ENCODE data around the gene SAC3D1.
"Not testable (repeated sequence)": the region's sequence is repeated elsewhere in the genome, so short reads cannot be mapped to it uniquely, and the experiment has no call there.

Gene SAC3D1

DNA sequence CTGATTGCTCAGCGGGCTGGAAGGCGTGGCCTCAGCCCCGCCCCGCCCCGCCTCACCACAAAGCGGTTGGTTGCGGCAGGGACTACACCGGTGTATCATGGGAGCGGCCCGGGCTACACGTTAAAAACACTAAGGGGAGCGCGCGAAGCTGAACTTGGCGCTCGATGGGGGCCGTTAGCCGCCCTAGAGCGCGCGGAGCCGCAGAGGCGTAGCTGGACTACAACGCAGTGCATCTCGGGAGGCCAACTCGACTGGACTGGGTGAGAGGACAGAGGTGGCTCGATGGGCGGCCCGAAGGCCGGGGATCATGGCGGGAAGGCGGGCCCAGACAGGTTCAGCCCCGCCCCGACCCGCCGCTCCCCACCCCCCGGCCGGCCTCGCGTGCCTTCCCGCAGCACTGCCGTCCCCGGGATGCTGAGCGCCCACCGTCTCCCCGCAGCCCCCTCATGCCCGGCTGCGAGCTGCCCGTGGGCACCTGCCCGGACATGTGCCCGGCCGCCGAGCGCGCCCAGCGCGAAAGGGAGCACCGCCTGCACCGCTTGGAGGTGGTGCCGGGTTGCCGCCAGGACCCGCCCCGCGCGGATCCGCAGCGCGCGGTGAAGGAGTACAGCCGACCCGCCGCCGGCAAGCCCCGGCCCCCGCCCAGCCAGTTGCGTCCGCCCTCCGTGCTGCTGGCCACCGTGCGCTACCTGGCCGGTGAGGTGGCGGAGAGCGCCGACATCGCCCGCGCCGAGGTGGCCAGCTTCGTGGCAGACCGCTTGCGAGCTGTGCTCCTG is at the start of gene SAC3D1:
SAC3D1 (plus strand) TSS at position 364 of the 776 bp plus-strand sequence; CDS start at position 447, 83 bp downstream.
- peak; percentile 98 for DNase-seq

DNA sequence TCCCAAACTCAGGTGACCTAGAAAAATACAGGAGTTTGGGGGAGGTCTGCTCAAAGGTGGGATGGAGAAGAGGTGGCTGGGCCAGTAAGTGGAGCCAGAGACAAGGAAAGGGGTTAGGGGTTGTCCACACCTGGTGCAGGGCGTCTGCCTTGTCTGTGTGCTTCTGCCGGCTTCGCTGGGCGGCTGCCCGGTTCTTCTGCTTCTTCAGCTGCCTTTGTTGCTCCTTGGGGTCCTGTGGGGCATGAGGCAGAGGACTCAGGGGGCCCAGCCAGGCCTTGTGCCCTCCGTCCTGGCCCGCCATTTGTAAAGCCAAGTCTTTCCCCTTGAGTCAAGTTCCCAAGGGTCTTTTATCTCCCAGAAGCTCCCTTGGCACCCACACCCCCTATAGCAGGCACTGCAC is 46.7 kb upstream of the SAC3D1 start:
- DNase-seq = no peak

DNA sequence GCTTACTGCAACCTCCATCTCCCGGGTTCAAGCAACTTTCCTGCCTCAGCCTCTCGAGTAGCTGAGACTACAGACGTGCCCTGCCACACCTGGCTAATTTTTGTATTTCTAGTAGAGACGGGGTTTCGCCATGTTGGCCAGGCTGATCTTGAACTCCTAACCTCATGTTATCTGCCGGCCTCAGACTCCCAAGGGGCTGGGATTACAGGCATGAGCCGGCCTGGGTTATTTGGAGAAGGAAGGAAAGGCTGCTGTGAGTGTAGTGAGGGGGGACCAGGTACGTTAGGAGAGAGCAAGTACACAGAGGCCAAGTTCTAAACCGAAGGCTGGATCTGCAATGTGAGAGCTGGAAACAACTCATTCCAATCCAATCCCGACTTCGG is 44.7 kb upstream of the SAC3D1 start:
- no peak for DNase-seq

DNA sequence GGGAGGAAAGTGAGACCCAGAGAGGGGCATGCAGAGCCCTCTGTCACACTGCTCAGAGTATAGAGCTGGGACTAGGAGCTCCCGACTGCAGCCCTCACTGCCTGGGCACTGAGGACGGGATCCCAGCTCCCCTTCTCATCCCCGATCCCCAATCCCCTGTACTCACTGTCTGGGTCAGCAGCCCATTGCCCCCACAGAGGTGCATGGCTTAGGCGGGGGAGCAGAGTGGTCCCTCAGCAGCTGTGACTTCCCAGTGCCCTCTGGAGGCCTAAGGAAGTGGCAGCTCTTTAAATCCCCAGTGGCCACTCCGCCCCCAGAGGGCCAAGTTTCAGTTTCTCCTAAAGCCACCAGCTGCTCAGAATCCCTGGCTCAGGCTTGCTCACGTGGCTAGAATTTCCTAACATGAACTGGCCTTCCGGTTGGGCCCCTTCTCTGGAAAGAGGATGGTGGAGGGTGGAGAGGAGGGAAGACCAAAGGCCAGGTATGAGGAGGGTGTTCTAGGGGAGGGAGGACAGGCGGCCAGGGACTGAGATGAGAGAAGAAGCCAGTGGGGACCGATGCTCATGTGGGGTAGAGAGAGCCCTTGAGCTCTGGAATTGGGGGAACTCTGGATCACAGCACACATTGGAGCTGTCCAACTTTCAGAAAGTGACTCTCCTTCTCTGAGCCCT is 44.2 kb upstream of the SAC3D1 start, which contains the start of gene BATF2:
BATF2 (minus strand) TSS at position 262 of the 671 bp plus-strand sequence; CDS start at position 205, 57 bp downstream.
- peak; percentile 93 for DNase-seq

DNA sequence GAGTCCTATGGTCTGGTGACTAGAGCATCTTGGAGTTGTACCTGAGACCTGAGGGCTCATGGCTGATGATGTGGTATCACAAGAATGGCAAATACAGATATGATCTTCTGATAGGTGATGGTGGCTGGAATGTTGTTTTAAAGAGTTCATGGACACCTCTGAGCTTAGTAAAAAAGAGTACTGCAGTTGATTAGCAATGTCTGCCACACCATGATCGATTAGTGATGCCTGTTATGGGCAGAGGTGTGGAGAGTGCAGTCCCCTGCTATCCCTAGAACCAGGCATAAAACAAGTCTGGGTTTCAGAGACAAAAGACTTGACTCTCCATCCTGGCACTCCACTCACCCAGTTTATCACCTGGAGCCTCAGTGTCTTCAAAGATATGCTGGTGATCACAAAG is 42.9 kb upstream of the SAC3D1 start:
- DNase-seq = no peak

DNA sequence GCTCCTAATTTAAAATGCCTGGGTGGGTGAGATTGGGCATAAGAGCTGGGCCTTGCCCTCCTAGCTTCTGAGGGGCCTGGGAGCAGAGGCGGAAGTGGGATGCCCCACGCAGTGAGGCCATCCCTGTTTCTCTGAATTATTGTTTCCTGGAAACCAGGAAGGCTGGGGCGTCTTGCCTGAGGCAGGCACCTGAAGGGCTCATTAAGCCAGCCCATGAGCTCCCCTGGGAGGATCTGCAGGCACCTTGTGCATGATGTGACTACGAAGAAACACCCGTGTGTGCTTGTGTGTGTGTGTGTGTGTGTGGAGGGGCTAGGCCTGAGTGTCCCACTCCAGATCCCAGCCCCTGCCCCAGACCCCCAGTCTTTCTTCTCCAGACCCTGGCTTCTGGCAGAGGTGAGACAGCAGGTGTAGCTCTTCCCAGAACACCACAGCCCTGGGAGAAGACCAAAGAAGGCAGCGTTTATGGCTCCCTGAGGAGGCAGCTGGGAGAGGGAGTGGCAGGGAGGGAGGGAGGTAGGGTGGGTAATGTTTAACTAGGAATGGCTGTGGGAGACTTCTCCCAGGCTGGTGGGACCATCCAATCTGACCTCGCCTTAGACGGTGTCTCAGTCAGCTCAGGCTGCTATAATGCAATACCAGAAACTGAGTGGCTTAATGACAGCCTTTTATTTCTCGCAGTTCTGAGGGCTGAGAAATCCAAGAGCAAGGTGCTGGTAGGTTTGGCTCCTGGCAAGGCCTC is 42.1 kb upstream of the SAC3D1 start:
- DNase-seq = no peak

DNA sequence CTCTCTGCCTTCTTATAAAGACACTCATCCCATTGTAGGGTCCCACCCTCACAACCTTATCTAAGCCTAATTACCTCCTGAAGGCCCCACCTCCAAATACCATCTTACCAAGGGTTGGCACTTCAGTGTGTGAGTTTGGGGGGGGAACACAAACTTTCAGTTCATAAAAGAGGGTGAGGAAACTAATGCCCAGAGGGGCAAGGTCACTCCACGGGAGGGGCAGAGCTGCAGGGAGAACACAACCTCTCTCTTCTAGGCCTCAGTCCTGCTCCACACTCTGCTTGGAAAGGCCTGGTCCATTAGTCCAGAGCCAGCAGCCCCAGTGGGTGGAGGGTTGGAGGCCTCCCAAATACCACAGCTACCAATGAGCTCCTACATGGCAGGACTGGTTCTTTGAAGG is 41.5 kb upstream of the SAC3D1 start:
- DNase-seq = no peak

DNA sequence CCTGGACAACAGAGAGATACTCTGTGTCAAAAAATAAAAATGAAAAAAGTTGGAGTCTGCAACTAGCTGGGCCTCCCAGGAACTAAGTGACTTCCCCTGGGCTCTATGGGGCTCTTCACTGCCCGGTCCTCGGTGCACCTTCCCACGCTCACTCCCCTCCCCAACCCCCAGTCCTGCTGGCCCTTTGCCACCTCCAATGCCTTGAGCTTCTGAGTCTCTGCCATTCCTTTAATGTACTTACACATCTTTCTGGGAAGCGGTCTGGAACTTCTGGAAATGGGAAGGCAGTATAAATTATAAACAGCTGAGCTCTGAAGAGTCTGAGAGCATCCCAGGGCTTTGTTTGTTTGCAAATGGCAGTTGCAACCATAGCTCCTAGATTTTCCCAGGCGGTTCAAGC is 38.3 kb upstream of the SAC3D1 start:
- no peak for DNase-seq

DNA sequence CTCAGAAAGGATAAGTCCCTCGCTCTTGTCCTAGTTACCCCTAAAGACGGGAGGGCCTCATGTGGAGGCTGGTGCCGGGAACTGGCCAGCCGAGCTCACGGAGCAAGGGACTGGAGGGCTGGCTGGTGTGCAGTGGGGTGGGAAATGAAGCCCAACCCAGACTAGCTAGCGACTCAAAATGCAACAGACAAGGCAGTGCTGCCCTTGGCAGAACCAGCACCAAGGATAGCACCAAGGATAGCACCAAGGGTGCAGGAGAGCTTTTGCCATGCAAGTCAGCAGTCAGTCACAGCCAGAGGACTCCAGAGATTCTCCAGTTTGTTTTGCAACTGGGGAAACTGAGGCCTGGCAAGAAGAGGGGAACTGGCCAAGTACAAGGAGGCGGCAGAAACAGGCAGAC is 37.7 kb upstream of the SAC3D1 start:
- no peak for DNase-seq

DNA sequence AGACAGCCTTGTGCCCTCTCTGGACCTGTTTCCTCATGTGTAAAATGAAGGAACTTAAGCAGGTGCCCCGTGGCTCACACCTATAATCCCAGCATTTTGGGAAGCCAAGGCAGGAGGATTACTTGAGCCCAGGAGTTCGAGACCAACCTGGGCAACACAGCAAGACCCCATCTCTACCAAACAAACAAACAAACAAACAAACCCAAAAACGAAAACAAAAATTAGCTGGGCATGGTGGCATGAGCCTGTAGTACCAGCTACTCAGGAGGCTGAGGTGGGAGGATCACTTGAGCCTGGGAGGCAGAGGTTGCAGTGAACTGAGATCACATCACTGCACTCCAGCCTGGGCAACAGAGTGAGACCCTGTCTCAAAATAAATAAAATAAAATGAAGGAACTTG is 37.0 kb upstream of the SAC3D1 start:
- not testable (repeated sequence) for DNase-seq

DNA sequence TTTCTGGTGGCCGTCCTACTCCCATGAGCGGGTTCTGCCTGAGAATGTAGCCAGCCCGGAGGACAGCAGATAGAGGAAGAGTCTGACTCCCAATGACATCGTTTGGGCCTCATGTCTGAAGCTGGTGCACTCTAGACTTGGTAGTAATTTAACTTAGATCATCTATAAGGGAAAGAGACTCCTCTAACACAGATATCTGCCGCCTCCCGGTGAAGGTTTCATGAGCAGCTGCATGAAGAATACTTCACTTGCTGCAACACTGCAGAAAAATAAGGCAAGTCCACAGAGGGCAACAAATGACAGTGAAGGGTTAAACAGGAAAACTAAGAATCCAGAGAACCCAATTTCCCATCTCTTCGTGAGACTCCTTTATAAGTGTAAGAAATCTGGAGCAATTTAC is 33.0 kb upstream of the SAC3D1 start:
- DNase-seq = no peak

DNA sequence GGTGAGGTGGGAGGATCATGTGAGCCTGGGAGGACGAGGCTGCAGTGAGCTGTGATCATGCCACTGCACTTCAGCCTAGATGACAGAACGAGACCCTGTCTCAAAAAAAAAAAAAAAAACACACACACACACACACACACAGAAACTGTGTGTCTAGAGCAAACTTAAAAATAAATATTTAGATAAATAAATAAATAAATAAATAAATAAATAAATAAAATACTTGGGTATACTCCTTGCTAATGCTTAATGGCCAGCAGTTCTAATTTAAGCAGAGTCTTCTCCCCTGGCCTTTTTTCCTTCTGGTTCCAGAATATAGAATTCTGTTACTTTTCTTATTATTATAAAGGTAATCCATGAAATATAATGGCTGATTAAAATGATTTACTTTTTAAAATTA is 32.1 kb upstream of the SAC3D1 start:
- DNase-seq = no peak

DNA sequence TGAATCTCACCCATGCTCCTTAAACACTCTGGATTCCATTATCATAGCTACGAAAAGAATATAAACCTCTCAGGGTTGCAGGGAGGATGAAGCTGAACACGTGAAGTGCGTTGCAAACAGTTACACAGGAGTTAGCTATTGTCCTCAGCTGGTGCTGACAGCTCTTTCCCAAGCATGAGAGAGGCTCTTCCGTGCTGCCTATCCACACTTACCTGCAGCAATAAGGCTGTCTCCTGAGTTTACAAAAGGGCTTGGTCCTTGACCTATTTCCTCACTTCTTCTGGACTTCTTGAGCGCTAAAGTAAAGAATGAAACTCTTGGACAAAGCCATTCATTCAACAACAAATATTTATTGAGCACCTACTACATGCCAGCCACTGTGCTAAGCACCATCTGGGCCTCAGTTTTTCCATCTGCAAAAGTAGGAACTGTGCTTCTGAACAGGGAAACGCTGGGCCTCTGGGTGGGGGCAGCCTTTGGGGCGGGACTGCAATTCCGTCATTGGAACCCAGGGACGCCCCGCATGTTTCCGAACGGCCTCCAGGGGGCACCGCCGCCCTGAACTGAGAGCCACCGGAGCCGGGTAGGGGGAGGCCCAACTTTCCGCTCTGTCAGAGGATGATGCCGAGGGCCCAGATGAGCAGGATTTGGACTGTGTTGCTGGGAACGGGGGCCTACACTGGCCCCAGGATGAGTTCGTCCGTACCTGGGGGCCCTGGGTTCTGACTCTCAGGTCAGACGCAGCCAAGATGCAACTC is 27.7 kb upstream of the SAC3D1 start:
- peak; percentile 90 for DNase-seq

DNA sequence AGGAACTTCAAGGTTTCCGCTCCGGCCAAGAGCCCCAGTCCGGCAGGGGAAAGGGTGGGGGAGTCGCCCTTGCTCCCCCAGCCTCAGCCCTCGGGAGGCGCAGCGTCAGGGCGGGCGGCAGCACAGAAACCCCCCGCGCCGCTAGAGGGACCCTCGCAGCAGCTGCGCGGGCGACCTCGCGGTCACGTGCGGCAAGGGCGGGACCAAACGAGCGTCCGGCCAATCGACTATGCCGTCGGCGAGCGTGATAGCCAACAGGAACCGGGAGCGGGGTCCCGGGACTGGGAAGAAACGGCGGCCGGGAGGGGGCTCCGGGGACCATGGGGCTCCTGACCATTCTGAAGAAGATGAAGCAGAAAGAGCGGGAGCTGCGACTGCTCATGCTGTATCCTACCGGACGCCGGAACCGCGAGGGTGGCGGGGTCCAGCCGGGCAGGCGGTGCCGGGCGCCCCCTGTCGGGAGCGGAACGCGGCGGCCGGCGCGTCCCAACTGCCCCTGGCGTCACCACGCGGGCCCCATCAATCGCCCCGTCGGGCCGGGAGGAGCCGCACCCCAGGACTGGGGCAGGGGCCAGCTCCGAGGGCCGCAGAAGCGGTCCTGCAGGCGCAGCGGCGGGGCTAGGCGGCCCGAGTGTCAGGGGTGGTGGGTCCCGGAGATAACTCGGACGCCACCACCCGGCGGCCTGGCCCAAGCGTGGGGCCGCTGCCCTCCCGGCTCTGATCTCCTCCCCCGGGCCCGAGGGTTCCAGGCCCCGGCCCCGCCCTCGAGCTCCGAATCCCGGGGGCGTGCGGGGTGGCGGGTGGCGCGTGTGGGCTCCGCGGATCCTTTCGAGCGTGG is 26.9 kb upstream of the SAC3D1 start, which contains the start of gene ARL2:
ARL2 (plus strand) TSS at position 273 of the 838 bp plus-strand sequence; CDS start at position 321, 48 bp downstream.
- DNase-seq = peak; percentile 92

DNA sequence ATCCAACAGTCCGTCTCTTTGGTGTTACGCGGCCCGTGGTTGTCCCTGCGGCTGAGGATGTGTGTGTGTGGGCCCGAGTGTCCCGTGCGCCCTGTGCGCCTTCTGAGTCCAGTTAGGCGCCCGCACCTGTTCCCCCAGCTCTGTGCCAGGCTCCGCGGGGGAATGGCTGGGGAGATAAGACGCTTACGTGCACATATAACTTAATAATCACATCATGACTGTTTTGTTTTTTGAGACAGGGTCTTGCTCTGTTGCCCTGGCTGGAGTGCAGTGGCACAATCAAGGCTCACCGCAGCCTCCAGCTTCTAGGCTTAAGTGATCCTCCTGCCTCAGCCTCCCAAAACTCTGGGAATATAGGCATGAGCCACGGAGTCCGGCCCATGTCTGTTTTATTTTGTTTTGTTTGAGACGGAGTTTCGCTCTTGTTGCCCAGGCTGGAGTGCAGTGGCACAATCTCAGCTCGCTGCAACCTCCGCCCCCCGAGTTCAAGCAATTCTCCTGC is 26.2 kb upstream of the SAC3D1 start:
- DNase-seq = no peak

DNA sequence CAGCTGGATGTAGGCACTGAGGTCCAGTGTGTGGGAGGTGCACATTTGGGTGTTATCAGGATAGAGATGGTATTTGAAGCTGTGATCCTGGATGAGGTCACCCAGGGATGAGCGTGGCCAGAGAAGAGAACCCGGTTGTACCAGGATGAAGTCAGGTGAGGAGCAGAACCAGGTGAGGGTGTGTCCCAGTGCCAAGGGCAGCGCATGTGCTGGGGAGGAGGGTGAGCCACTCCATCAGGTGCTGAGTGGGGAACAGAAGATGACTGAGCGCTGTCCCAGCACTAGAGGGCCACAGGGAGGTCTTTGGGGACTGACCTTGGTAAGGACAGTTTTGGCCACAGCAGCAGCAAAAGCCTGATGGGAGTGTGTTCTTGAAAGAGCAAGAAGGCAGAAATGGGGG is 24.3 kb upstream of the SAC3D1 start:
- no peak for DNase-seq

DNA sequence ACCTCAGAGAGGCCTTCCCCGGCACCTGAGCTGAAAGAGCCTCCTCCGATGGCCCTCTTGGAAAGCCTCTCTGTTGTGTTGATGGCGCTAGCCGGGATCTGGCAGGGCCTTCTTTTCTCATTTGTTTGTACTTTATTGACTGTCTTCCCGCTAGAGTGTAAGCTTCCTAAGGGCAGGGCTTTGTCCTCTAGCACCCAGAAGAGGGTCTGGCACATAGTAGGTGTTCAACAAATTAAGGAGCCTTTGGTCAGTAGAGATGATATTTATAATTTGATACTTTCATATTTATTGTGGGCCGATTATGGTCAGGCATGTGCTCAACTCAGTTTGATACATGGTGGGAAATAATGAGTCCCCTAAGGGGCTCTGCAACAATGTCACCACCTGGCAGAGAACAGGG is 23.1 kb upstream of the SAC3D1 start:
- DNase-seq = no peak

DNA sequence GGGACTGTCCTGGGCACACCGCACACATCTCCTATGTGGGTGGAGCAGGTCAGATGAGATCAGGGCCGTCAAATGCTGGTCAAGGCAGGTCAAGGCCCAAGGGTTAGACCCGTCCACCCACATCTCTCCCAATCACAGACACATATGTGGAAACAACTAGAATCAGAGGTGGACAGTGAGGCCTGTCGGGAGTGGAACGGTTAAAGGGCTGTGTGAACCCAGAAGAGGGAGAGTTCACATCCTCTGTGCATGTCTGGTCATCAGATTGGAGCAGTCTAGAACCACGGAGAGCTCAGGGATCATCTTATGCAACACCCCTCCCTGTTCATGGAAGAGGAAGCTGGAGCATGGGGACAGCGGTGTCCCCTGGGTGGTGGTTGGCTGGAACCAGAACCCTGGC is 21.2 kb upstream of the SAC3D1 start:
- no peak for DNase-seq

DNA sequence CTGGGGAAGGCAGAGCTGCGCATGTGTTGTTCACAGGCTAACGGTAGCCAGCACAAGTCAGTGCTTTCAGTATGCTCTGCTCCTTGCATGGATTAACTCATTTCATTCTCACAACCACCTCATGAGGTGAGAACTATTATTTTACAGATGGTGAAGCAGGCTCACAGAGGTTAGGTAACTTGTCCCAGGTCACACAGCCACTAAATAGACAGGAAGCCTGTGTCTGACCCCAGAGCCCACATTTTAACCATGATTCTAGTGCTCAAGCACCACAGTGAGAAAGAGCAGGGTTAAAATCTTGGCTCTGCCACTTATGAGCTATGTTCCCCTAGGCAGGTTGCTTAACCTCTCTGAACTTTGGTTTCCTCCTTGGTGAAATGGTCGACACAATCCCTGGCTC is 20.0 kb upstream of the SAC3D1 start:
- no peak for DNase-seq

DNA sequence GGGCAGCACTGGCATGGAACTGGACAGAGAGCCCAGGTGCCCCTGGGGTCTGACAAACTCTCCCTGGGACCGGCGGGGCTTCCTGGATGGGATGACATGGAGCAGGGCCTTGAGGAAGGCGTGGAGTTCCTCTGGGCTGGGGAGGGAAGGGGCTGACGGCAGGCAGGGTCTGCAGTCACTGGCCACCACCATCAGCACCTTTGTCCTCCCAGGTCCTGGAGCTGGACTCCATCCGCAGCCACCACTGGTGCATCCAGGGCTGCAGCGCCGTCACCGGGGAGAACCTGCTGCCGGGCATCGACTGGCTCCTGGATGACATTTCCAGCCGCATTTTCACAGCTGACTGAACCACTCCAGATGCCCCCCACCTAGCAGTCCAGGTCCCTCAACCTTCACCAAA is 19.5 kb upstream of the SAC3D1 start:
- no peak for DNase-seq

DNA sequence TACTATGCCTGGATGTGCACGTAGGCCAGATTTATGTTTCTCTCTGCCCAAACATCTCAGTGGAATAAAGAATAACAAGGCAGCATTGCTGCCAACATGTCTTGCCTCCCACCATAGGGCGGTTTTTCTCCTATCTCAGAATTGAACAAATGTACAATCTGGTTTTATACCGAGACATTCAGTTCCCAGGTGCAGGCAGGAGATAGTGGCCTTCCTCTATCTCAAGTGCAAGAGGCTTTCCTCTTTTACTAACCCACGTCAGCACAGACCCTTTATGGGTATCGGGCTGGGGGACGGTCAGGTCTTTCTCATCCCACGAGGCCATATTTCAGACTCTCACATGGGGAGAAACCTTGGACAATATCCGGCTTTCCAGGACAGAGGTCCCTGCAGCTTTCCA is 17.5 kb upstream of the SAC3D1 start:
- not testable (repeated sequence) for DNase-seq

DNA sequence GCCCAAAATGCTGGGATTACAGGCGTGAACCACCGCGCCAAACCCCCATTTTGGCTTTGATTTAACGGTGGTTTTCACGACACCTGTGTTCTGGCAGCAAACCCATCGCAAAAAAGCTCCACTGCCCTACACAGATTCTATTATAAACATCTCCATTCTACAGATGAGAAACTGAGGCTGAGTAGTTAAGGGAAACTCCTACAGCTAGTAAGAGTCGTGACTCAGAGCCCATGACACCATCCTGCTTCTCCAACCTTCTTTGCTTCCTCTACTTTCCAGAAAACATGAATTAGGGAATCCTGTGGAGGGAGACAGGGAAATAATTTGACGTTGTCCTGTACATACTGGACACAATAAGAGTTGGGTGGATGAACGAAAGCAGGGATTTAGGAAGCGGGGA is 14.2 kb upstream of the SAC3D1 start:
- DNase-seq = no peak

All from EL (cell line).